ENCODE results near the gene ZBTB3. TPM values are rescaled to one million over a fixed set of nuclear protein-coding genes. Genes with fewer than 3 reads are reported as not detected.
A peak's percentile ranks its signal among the peaks of the same experiment; 100 is the strongest.

The ZBTB3 gene
- total and polyA plus RNA-seq, 9 of the 15 experiments (the other 6 are each of a cell fraction or from before 2014, with no cell fraction given): 1.9 to 10.0 (median 4.9) TPM

- TF ChIP-seq STAT6 (CRISPR knock-in tag; IDR thresholded peaks at IDR 0.05) (no peak), ZNF174 (CRISPR knock-in tag; IDR thresholded peaks at IDR 0.05) (no peak), CAMTA2 (CRISPR knock-in tag; conservative IDR thresholded peaks at IDR 0.05) (no peak; the same call in 1 of the 2 replicates), ZBTB26 (CRISPR knock-in tag; IDR thresholded peaks at IDR 0.05) (no peak), RCOR1 (IDR thresholded peaks at IDR 0.05; ENCODE audit: borderline replicate concordance in 1 of 2, low read depth in 2 of 2, low read length in 2 of 2) (no peak), CBX8 (IDR thresholded peaks at IDR 0.05; ENCODE audit: borderline replicate concordance, extremely low read depth, low read depth, low read length, poor library complexity, severe bottlenecking) (no peak), ZKSCAN3 (CRISPR knock-in tag; IDR thresholded peaks at IDR 0.05) (no peak), POU5F1 (IDR thresholded peaks at IDR 0.05; ENCODE audit: borderline replicate concordance, low read depth, low read length, partially characterized antibody) (no peak), ZNF324 (CRISPR knock-in tag; IDR thresholded peaks at IDR 0.05) (no peak), ZNF24 (IDR thresholded peaks at IDR 0.05) (no peak), EP400 (IDR thresholded peaks at IDR 0.05) (peak; percentile 86; the same call in 1 of the 2 replicates), NFIX (CRISPR knock-in tag; IDR thresholded peaks at IDR 0.05; ENCODE audit: low read depth) (no peak), POLR3A (IDR thresholded peaks at IDR 0.05; ENCODE audit: borderline replicate concordance, extremely low read depth, insufficient read depth, insufficient read length) (no peak), UBTF (IDR thresholded peaks at IDR 0.05; ENCODE audit: borderline replicate concordance in 1 of 2, low read depth in 2 of 2, low read length in 2 of 2) (0 out of 4 replicates have a peak, but pooled peaks of 1 of the 2 experiments have one; percentile 25), ATF1 (CRISPR knock-in tag; IDR thresholded peaks at IDR 0.05) (no peak), ATF1 (tag; IDR thresholded peaks at IDR 0.05) (peak; percentile 64), ZNF766 (CRISPR knock-in tag; conservative IDR thresholded peaks at IDR 0.05) (no peak), ZNF507 (tag; conservative IDR thresholded peaks at IDR 0.05) (no peak), SUPT5H (IDR thresholded peaks at IDR 0.05) (peak; percentile 95)
Measured at GRCh38 chr11:62791501-62792201, 37.7 kb upstream of the ZBTB3 start, which contains the start of gene TMEM223 (continued).

Data from K562 (cell line).